Endothelial cell of umbilical vein (primary cell): Measurements from ENCODE around the gene DIS3L2. TPM values are rescaled to one million over a fixed set of nuclear protein-coding genes. Genes with fewer than 3 reads are reported as not detected.

ENCODE experiments used
- BruUV-seq: library from RNA; stranded (reverse); fragments of 400-500 nt; replicated peaks from 2 replicates; lab custom pipeline; 2021; lab: Mats Ljungman, UMichigan
- CTCF ChIA-PET: fragments of 300-600, 350-600 bp; sonication (Branson Sonifier 250); formaldehyde crosslinking; loops from one replicate; lab custom pipeline; 2021; ENCODE audit warnings: antibody characterized with exemption, inconsistent platforms; lab: Charles Lee
- POLR2A ChIA-PET: fragments of 300-600, 350-600 bp; sonication (Branson Sonifier 250); formaldehyde crosslinking; loops from one replicate; lab custom pipeline; 2021; ENCODE audit warnings: antibody characterized with exemption, inconsistent platforms; lab: Charles Lee
- DNase-seq: peaks from one replicate; pipeline ENCODE4 v3.0.0-alpha.2; 2011; ENCODE audit warnings: low read depth, low spot score
- FAIRE-seq: peaks from 2 replicates; lab custom pipeline; 2011; peaks lifted over from hg19 to GRCh38; lab: Jason Lieb, UNC
- H2AFZ ChIP-seq: 2 replicates; pipeline ENCODE4 v1.6.0; 2012; ENCODE audit warnings: low read depth, low read length, control low read depth, inconsistent platforms
- H3K27ac ChIP-seq: 2 replicates; pipeline ENCODE4 v1.5.1; 2011; ENCODE audit warnings: low read depth, mild to moderate bottlenecking, control low read depth, low read length, moderate library complexity; ENCODE audit not compliant: insufficient read depth
- H3K27me3 ChIP-seq, 2 experiments: 2 replicates each; pipeline versions ENCODE4 v1.6.0 to v1.6.1; 2011; ENCODE audit warnings: low read length in 2 of 2, mixed read lengths in 1 of 2; ENCODE audit not compliant: control insufficient read depth in 2 of 2, insufficient read depth in 2 of 2
- H3K36me3 ChIP-seq, 2 experiments: 2 replicates in 1 of 2; 3 replicates in 1 of 2; pipeline ENCODE4 v1.5.1; 2011; ENCODE audit warnings: low read length in 2 of 2, mild to moderate bottlenecking in 1 of 2, moderate library complexity in 1 of 2; ENCODE audit not compliant: control insufficient read depth in 2 of 2, insufficient read depth in 2 of 2; ENCODE audit errors: extremely low read depth in 1 of 2
- H3K4me1 ChIP-seq: 3 replicates; pipeline ENCODE4 v1.5.1; 2011; ENCODE audit warnings: mild to moderate bottlenecking, low read length; ENCODE audit not compliant: control insufficient read depth, insufficient read depth; ENCODE audit errors: extremely low read depth
- H3K4me2 ChIP-seq: 2 replicates; pipeline ENCODE4 v1.6.1; 2011; ENCODE audit warnings: low read length, control low read depth, mixed read lengths; ENCODE audit not compliant: insufficient read depth
- H3K4me3 ChIP-seq, 3 experiments: fragments of 200-600 bp in 1 of 3; sonication (generic), shearing (Covaris generic) in 1 of 3; replicated peaks in 1 of 3; 2 replicates each; pipeline ENCODE4 v1.5.1; 2011 to 2016; ENCODE audit warnings: control low read depth in 3 of 3, low read length in 3 of 3, mild to moderate bottlenecking in 2 of 3, inconsistent platforms in 1 of 3, low read depth in 1 of 3, moderate library complexity in 1 of 3; ENCODE audit not compliant: insufficient read depth in 1 of 3
- H3K79me2 ChIP-seq: 2 replicates; pipeline ENCODE4 v1.6.0; 2012; ENCODE audit warnings: low read length, inconsistent platforms; ENCODE audit not compliant: control insufficient read depth, insufficient read depth
- H3K9ac ChIP-seq: replicated peaks from 2 replicates; pipeline ENCODE3; 2011; ENCODE audit warnings: low read length, control low read depth; ENCODE audit not compliant: insufficient read depth; ENCODE audit errors: extremely low read depth
- H3K9me1 ChIP-seq: replicated peaks from 3 replicates; pipeline ENCODE4 v1.6.0; 2011; ENCODE audit warnings: mild to moderate bottlenecking, low read length; ENCODE audit not compliant: control insufficient read depth, insufficient read depth; ENCODE audit errors: extremely low read depth
- H3K9me3 ChIP-seq: replicated peaks from 2 replicates; pipeline ENCODE4 v1.5.1; 2012; ENCODE audit warnings: low read length, inconsistent platforms; ENCODE audit not compliant: control insufficient read depth, insufficient read depth
- H4K20me1 ChIP-seq: replicated peaks from 2 replicates; pipeline ENCODE3; 2011; ENCODE audit warnings: mild to moderate bottlenecking, low read length; ENCODE audit not compliant: control insufficient read depth, insufficient read depth; ENCODE audit errors: extremely low read depth
- CTCF ChIP-seq, 2 donors: IDR thresholded peaks; 1 replicate in 1 of 2; 2 replicates in 1 of 2; pipeline ENCODE4 v1.5.1; 2011; ENCODE audit warnings: low read length in 2 of 2, mild to moderate bottlenecking in 2 of 2, moderate library complexity in 2 of 2, control low read depth in 1 of 2, inconsistent platforms in 1 of 2, low read depth in 1 of 2; ENCODE audit not compliant: insufficient read depth in 1 of 2; ENCODE audit errors: extremely low read depth in 1 of 2
- EZH2 ChIP-seq: IDR thresholded peaks from 2 replicates; pipeline ENCODE4 v1.6.1; 2012; ENCODE audit warnings: borderline replicate concordance, low read depth, mild to moderate bottlenecking, moderate library complexity, low read length, inconsistent platforms; ENCODE audit not compliant: severe bottlenecking
- FOS ChIP-seq: IDR thresholded peaks from 2 replicates; pipeline ENCODE4 v1.6.1; 2011; ENCODE audit warnings: mild to moderate bottlenecking, low read length, moderate library complexity, borderline replicate concordance; ENCODE audit not compliant: insufficient read depth
- GATA2 ChIP-seq: IDR thresholded peaks from 2 replicates; pipeline ENCODE4 v1.7.0; 2011; ENCODE audit warnings: low read depth, mild to moderate bottlenecking, moderate library complexity, mixed read lengths, low read length; ENCODE audit not compliant: insufficient read length, insufficient read depth
- JUN ChIP-seq: IDR thresholded peaks from 2 replicates; pipeline ENCODE4 v1.6.1; 2011; ENCODE audit warnings: borderline replicate concordance, low read depth; ENCODE audit not compliant: insufficient read length, insufficient read depth
- MAX ChIP-seq: IDR thresholded peaks from 2 replicates; pipeline ENCODE4 v1.6.1; 2011; ENCODE audit not compliant: insufficient read depth, insufficient read length
- POLR2AphosphoS5 ChIP-seq: IDR thresholded peaks from 2 replicates; pipeline ENCODE4 v1.6.1; 2012; ENCODE audit warnings: low read depth, mild to moderate bottlenecking, control low read depth, low read length, moderate library complexity; ENCODE audit not compliant: insufficient read depth
- dilution Hi-C: fragments of 300-500 bp; cut with MboI; formaldehyde crosslinking; loops from one replicate; pipeline ENCODE4 v1.15.0; 2019; ENCODE audit warnings: low sequenced_read_pairs; ENCODE audit not compliant: extremely low pct_ligation_motif_present
- intact Hi-C: fragments of 100-400 bp; cut with micrococcal nuclease; formaldehyde crosslinking; loops from one replicate; pipeline ENCODE4 v1.10.0; 2022
- polyA plus RNA-seq, 4 experiments: library from polyadenylated mRNA; depleted of rRNA in 3 of 4; stranded (reverse) in 3 of 4; unstranded in 1 of 4; fragments of >200 nt; gene quantifications; 2 replicates each; pipeline versions ENCODE4 v1.2.1 to v1.2.3, GENCODE V29; 2011 to 2012; ENCODE audit warnings: missing spikeins in 1 of 4
- total RNA-seq: library from RNA; stranded (reverse); gene quantifications from 2 replicates; pipeline ENCODE4 v1.2.3, GENCODE V29; 2021

DIS3L2 gene
- total and polyA plus RNA-seq, 2 donors (not counting 3 experiments of a cell fraction or from before 2014, with no cell fraction given): 14.6 to 31.2 TPM

- no peak overlapping the region for H3K27ac ChIP-seq
- H3K9me1 ChIP-seq: no peaks in the 10 kb centered on the region
- H3K4me1 ChIP-seq: no peaks in the 10 kb centered on the region
- H2AFZ ChIP-seq: no peak overlapping the region
- no peak overlapping the region for H3K4me2 ChIP-seq
- no peak overlapping the region for H3K9ac ChIP-seq
- H3K4me3 ChIP-seq: no peak overlapping the region
- intact Hi-C loops (no loop called here), dilution Hi-C loops (no loop called here)
- FAIRE-seq (no peak), DNase-seq (peak; percentile 10)
- no peaks in the 10 kb centered on the region for H4K20me1 ChIP-seq
- TF ChIP-seq POLR2AphosphoS5 (no peak), GATA2 (peak; percentile 46)
- H3K36me3 ChIP-seq: no peaks in the 10 kb centered on the region
- no peaks in the 10 kb centered on the region for H3K27me3 ChIP-seq
- no peaks in the 10 kb centered on the region for H3K79me2 ChIP-seq
- ChIA-PET CTCF (no interaction called here), POLR2A (no interaction called here)
- BruUV-seq: no TSS peak
- no peaks in the 10 kb centered on the region for H3K9me3 ChIP-seq
Observed at GRCh38 chr2:232238108-232238507, 276.6 kb downstream of the DIS3L2 start.

DNA sequence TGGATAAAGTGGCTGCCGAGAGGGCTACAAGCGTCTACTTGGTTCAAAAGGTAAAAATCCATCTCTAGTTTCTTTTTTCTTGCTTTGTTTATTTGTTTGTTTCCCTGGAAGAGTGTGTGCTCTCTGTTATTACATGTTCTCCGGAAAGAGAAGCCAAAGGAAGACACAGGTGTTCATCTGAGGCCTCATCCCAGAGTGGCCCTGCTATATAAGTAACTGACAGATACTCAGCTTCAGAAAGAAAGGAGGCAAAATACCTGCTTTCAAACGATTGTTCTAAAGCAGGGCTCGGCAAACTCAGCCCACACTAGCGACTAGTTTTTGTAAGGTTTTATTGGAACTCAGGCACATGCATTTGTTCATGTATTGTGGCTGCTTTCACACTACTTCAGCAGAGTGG is 277.1 kb downstream of the DIS3L2 start:
- no peaks in the 10 kb centered on the region for H3K79me2 ChIP-seq
- H3K9ac ChIP-seq: no peak overlapping the region
- ChIA-PET POLR2A (no interaction called here), CTCF (no interaction called here)
- H3K36me3 ChIP-seq: no peaks in the 10 kb centered on the region
- TF ChIP-seq CTCF (IDR thresholded peaks at IDR 0.05; ENCODE audit: extremely low read depth in 1 of 2, insufficient read depth in 1 of 2, low read depth in 1 of 2, low read length in 2 of 2) (no peak), EZH2 (no peak), FOS (no peak), MAX (no peak), JUN (no peak)
- H3K4me2 ChIP-seq: no peak overlapping the region
- H4K20me1 ChIP-seq: no peaks in the 10 kb centered on the region
- no peaks in the 10 kb centered on the region for H3K27me3 ChIP-seq
- no TSS peak for BruUV-seq
- H2AFZ ChIP-seq: no peak overlapping the region
- FAIRE-seq (no peak), DNase-seq (no peak)
- H3K9me1 ChIP-seq: no peaks in the 10 kb centered on the region
- H3K27ac ChIP-seq: no peak overlapping the region
- dilution Hi-C loops (no loop called here), intact Hi-C loops (no loop called here)
- H3K9me3 ChIP-seq: no peaks in the 10 kb centered on the region
- no peaks in the 10 kb centered on the region for H3K4me1 ChIP-seq
- H3K4me3 ChIP-seq: no peak overlapping the region
